Stomach (tissue), 4 donors: Measurements from ENCODE around the gene RBM15.

Source experiments
- CTCF ChIP-seq, 7 experiments: fragments of 450-650 bp in 4 of 7; fragments of 200-600 bp in 3 of 7; sonication (generic) in 3 of 7; IDR thresholded peaks; one replicate each; pipeline ENCODE4 v1.5.1; 2016 to 2019; ENCODE audit warnings: antibody characterized with exemption in 7 of 7, control low read depth in 2 of 7, mild to moderate bottlenecking in 1 of 7
- POLR2A ChIP-seq, 4 donors: fragments of 450-650 bp; IDR thresholded peaks; one replicate each; pipeline ENCODE4 v1.6.1; 2016; ENCODE audit warnings: antibody characterized with exemption in 4 of 4, control low read depth in 2 of 4, mild to moderate bottlenecking in 1 of 4, moderate library complexity in 1 of 4

- no peak for TF ChIP-seq CTCF (IDR thresholded peaks at IDR 0.05)
- TF ChIP-seq POLR2A (IDR thresholded peaks at IDR 0.05) = no peak
Observed at GRCh38 chr1:110300412-110301085, 38.6 kb upstream of the RBM15 start.
